22Rv1 (cell line): ENCODE results near the gene SLC1A2.

ENCODE experiments used
- ZFX ChIP-seq: fragments of 450-650 bp; IDR thresholded peaks from 2 replicates; pipeline ENCODE4 v1.6.1; 2017; ENCODE audit warnings: antibody characterized with exemption, borderline replicate concordance
- TF ChIP-seq, protein P1 (sequence below): fragments of 450-650 bp; IDR thresholded peaks from 2 replicates; pipeline ENCODE4 v1.5.1; 2017; ENCODE audit warnings: mild to moderate bottlenecking

- TF ChIP-seq, protein P1, sequence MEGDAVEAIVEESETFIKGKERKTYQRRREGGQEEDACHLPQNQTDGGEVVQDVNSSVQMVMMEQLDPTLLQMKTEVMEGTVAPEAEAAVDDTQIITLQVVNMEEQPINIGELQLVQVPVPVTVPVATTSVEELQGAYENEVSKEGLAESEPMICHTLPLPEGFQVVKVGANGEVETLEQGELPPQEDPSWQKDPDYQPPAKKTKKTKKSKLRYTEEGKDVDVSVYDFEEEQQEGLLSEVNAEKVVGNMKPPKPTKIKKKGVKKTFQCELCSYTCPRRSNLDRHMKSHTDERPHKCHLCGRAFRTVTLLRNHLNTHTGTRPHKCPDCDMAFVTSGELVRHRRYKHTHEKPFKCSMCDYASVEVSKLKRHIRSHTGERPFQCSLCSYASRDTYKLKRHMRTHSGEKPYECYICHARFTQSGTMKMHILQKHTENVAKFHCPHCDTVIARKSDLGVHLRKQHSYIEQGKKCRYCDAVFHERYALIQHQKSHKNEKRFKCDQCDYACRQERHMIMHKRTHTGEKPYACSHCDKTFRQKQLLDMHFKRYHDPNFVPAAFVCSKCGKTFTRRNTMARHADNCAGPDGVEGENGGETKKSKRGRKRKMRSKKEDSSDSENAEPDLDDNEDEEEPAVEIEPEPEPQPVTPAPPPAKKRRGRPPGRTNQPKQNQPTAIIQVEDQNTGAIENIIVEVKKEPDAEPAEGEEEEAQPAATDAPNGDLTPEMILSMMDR, result no peak
- no peak for TF ChIP-seq ZFX
Observed at GRCh38 chr11:35281169-35281688, 138.1 kb downstream of the SLC1A2 start.
